ENCODE data around the gene PLA2G12A.

PLA2G12A gene

DNA sequence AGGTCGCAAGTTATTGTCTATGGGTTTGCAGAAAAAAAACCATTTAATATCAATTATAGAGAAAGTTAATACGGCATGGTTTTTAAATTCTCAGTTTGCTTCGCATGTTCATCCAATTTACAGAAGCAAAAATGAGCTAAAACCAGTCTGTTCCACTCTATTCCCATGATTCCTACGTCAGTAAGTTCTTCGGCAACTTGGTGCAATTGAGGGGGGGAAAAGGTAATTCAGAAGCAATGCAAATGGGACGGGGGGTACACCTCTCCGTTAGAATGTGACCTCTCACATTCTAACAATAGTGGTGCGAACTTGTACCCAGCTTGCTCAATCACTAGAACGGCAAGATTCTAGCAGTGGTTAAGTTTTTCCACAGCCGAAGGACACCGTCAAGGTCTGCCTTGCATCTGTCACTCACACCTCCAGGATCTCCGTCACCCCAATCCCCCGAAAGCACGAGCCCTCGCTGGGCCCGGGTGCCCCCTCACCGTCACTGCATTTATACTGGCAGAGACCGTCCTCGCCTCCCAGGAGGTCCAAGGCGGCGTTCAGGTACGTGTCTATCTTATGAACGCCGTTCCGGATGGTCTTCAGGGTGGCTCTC lies 653 bp downstream of the PLA2G12A start:
- DNase-seq (ENCODE audit: low read depth in 1 of 2, low spot score in 1 of 2): no peak

DNA sequence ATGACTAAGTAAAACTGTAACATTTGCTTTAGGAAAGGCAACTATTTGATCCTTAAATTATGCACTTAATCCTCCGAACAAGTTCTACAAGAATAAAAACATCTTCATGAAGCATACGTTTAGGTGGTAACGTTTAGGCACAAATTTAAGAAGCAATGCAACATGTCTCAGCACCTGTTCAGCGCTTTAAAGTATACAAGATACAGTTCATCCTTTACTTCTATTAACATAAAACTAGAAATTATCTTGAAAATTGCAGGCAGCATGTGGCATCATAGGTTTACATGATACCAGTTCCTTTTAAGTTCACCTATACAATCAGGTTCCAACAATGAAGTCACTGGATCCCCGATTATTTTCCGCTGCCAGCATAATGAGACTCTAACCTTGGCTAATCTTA lies 1.5 kb downstream of the PLA2G12A start:
- DNase-seq (ENCODE audit: low read depth in 1 of 2, low spot score in 1 of 2): no peak

GRCh38 chr4:109723110-109723509 lies 6.8 kb downstream of the PLA2G12A start:
- DNase-seq (ENCODE audit: low read depth in 1 of 2, low spot score in 1 of 2): no peak

- no peak for DNase-seq (ENCODE audit: low read depth in 1 of 2, low spot score in 1 of 2)
Measured at GRCh38 chr4:109722357-109722756, 7.5 kb downstream of the PLA2G12A start.

DNA sequence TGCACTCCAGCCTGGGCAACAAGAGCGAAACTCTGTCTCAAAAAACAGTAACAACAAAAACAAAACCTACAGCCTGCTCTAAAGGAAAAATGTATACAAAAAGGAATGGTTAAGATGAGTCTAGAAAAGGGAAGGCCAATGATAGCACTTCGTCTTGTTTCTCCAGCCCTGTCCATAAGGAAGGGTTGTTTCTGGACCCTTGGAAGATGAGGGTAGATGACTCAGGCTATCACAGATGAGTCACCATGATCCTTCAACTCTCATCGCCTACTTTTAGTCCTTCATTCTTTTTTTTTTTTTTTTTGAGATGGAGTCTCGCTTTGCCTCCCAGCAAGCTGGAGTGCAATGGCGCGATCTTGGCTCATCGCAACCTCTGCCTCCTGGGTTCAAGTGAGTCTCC lies 8.8 kb downstream of the PLA2G12A start:
- DNase-seq (ENCODE audit: low read depth in 1 of 2, low spot score in 1 of 2): no peak

GRCh38 chr4:109719604-109720003 lies 10.3 kb downstream of the PLA2G12A start:
- DNase-seq (ENCODE audit: low read depth in 1 of 2, low spot score in 1 of 2): no peak

- no peak for DNase-seq (ENCODE audit: low read depth in 1 of 2, low spot score in 1 of 2)
Measured at GRCh38 chr4:109718759-109719158, 11.1 kb downstream of the PLA2G12A start.

- DNase-seq (ENCODE audit: low read depth in 1 of 2, low spot score in 1 of 2): no peak
Measured at GRCh38 chr4:109713500-109713899, 16.4 kb downstream of the PLA2G12A start.

- no peak for DNase-seq (ENCODE audit: low read depth in 1 of 2, low spot score in 1 of 2)
Measured at GRCh38 chr4:109708990-109709389, 20.9 kb downstream of the PLA2G12A start.

GRCh38 chr4:109708435-109708834 lies 21.4 kb downstream of the PLA2G12A start:
- no peak for DNase-seq (ENCODE audit: low read depth in 1 of 2, low spot score in 1 of 2)

GRCh38 chr4:109703664-109704361 lies 26.1 kb downstream of the PLA2G12A start:
- DNase-seq (ENCODE audit: low read depth in 1 of 2, low spot score in 1 of 2): no peak

DNA sequence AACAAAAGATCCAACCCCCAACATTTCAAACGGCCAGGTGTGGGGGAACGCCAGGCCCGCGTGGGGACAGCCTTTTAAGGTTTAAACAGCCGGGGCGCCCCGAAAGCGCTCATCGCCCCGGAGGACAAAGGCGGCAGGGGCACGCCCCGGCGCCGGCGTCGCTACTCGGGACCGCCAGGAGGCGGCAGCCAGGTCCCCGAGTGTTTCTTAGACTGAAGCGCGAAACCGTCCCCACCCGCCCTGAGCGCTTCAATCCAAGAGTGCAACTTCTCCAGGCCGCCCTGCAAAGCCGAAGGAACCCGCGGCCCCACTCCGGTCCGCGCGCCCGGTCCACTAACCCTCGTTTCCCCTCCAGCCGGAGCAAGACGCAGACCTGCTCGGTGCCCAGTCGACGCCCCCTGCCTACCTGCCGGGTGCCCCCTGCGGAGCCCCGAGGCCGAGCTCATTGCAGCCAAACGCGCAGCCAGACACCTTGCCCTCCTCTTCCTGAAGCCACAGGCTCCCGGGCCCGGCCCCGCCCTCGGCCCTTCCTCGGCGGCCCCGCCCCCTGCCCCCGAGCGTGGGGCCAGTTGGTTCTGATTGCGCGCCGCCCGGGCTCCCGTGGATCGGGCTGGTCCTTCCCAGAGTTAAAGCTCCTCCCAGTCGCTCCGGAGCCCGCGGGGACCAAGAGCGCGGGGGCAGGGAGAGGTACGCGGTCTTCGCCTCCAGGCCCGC lies 26.8 kb downstream of the PLA2G12A start, which contains the start of gene CASP6:
Gene CASP6 (minus strand): TSS at position 496 of the 714 bp plus-strand sequence. CDS start 50 bp downstream, at position 446.
- DNase-seq (ENCODE audit: low read depth in 1 of 2, low spot score in 1 of 2): peak; percentile 48 to 56

DNA sequence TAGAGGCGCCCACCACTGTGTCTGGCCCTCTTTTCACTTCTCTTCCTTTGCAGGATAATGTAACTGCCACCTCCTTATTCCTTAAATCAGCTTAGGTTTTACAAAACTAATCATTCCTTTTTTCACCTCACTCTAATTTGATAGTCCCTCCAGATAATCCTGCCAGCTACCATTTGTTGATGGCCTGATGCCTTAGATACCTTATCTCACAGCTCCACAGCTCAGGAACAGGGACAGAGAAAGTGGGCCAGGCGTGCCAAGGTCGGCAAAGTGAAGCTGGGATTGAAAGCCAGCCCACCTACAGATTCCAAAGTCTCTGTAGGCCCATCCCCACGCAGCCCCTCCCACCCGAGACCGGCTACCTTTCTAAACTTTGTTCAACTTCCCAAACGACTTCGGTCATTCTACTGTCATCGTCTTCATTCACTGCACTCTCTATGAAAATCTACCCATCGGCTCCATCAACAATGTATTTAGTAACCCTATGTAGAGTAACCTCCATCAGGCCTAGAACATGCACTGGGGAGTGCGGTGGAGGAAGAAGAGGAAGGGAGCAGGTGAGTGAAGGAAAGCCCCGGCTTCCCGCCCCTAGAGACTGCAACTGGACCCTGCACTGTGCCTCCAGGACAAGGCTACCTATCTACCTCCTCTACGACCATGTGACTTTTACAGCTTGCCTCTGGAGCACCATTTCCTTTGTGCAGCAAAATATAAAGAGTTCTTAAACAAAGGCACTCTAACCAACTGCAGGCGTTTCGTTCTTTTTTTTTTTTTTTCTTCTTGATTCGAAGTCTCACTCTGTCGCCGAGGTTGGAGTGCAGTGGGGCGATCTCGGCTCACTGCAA lies 28.1 kb downstream of the PLA2G12A start:
- DNase-seq (ENCODE audit: low read depth in 1 of 2, low spot score in 1 of 2): no peak

GRCh38 chr4:109699553-109700225 lies 30.2 kb downstream of the PLA2G12A start:
- DNase-seq (ENCODE audit: low read depth in 1 of 2, low spot score in 1 of 2): no peak

DNA sequence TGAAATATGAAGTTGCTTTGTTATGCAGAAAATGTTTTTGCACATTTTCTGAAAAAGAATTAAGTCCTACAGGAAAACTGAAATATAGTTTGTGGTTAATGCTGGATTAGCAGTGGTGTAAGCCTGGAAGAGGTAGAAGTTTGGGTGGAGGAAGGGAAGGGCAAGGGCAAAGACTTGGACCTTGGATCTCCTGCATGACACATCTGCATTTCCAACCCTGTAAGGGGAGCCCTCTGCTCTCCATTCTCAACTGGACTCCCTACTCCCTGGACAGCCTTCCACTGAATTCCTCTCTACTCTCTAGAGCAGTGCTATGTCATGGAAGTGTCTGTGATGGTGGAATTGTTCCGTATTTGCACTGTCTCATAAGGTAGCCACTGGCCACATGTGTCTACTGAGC lies 31.2 kb downstream of the PLA2G12A start:
- no peak for DNase-seq (ENCODE audit: low read depth in 1 of 2, low spot score in 1 of 2)

GRCh38 chr4:109691411-109691920 lies 38.4 kb downstream of the PLA2G12A start:
- DNase-seq (ENCODE audit: low read depth in 1 of 2, low spot score in 1 of 2): no peak

- DNase-seq (ENCODE audit: low read depth in 1 of 2, low spot score in 1 of 2): no peak
Measured at GRCh38 chr4:109690690-109691410, 39.0 kb downstream of the PLA2G12A start.

DNA sequence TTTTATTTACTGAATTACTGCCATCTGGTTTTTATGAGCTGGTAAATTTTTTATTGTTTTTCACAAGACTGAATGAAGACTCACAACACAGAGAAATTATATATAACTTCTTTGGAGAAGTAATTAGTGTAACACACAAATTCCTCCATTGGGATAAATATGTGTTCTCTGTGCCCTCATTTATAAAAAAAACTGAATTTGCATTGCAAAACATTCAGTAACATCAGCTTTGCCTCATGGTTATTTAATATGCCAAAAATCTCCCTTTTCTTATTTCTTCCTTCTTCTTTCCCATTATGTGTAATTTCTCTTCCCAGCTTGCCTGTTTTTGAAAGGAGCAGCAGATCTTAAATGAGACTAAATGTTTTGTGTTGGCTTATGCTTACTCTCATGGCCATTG lies 45.1 kb downstream of the PLA2G12A start:
- DNase-seq (ENCODE audit: low read depth in 1 of 2, low spot score in 1 of 2): no peak

- DNase-seq (ENCODE audit: low read depth in 1 of 2, low spot score in 1 of 2): no peak
Measured at GRCh38 chr4:109683621-109684253, 46.1 kb downstream of the PLA2G12A start.
